GM18526 (cell line): ENCODE measurements around the gene TNNC1.

Source experiments
- POLR2A ChIP-seq: IDR thresholded peaks from 3 replicates; pipeline ENCODE4 v1.6.1; 2011; ENCODE audit not compliant: insufficient read length; ENCODE audit errors: extremely low read depth

The TNNC1 gene

GRCh38 chr3:52477076-52477795 is 23.4 kb upstream of the TNNC1 start:
- no peak for TF ChIP-seq POLR2A

- no peak for TF ChIP-seq POLR2A
These were observed 19.2 kb upstream of the TNNC1 start for GRCh38 chr3:52473026-52473425.

- no peak for TF ChIP-seq POLR2A
These were observed 18.6 kb upstream of the TNNC1 start for GRCh38 chr3:52472239-52473000.

- no peak for TF ChIP-seq POLR2A
These were observed 17.8 kb upstream of the TNNC1 start for GRCh38 chr3:52471371-52472238.

- TF ChIP-seq POLR2A: no peak
These were observed 17.1 kb upstream of the TNNC1 start for GRCh38 chr3:52470920-52471319.

- no peak for TF ChIP-seq POLR2A
These were observed 15.2 kb upstream of the TNNC1 start for GRCh38 chr3:52469001-52469400.

- TF ChIP-seq POLR2A: no peak
These were observed 14.5 kb upstream of the TNNC1 start for GRCh38 chr3:52468336-52468735.

- TF ChIP-seq POLR2A: no peak
These were observed 9.6 kb upstream of the TNNC1 start for GRCh38 chr3:52463416-52463815.

- TF ChIP-seq POLR2A: no peak
These were observed 8.0 kb upstream of the TNNC1 start for GRCh38 chr3:52461874-52462273.

- TF ChIP-seq POLR2A: no peak
These were observed 5.1 kb upstream of the TNNC1 start for GRCh38 chr3:52458770-52459545.

GRCh38 chr3:52458031-52458760 is 4.4 kb upstream of the TNNC1 start:
- TF ChIP-seq POLR2A: no peak

- no peak for TF ChIP-seq POLR2A
These were observed 3.0 kb upstream of the TNNC1 start for GRCh38 chr3:52456800-52457183.

GRCh38 chr3:52456169-52456799 is 2.4 kb upstream of the TNNC1 start:
- TF ChIP-seq POLR2A: no peak
